GM19023 (cell line): ENCODE measurements around the gene TNFSF9.
"Not testable (repeated sequence)": the region's sequence is repeated elsewhere in the genome, so short reads cannot be mapped to it uniquely, and the experiment has no call there.

Experiments used
- ATAC-seq: cut with Tn5 transposase; IDR thresholded peaks from one replicate; pipeline ENCODE4 v1.9.1; 2021; ENCODE audit warnings: mild to moderate bottlenecking, moderate library complexity; ENCODE audit not compliant: unreplicated experiment

Gene TNFSF9

DNA sequence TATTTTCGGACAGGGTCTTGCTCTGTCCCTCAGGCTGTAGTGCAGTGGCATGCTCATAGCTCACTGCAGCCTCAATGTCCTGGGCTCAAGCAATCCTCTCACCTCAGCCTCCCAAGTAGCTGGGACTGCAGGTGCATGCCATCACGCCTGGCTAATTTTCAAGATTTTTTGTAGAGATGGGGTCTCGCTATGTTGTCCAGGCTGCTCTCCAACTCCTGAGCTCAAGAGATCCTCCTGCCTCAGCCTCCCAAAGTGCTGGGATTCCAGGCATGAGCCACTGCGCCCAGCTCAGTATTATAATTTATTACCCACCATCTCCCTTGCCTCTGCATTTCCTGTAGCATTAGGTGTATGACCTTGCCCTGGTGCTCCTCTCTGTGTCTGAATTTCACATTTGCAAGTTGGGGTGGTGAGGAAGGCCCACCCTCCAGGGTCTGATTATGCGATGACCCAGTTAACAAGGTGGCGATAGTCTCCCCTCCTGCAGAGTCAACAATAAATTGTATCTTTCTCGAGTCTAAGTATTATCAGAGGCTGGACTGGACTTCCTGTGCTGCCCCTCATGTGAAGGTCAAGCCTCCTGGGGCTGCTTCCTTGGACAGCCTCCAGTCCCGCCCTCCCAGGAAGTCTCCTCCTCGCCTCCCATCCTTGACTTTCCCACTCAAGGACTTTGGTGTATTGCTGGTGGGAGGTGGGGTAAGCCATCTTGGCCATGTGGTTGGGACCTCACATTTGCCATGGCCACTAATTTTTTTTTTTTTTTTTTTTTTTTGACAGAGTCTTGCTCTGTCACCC is 27.2 kb upstream of the TNFSF9 start:
- no peak for ATAC-seq

GRCh38 chr19:6508028-6508771 is 22.6 kb upstream of the TNFSF9 start:
- ATAC-seq: not testable (repeated sequence)

DNA sequence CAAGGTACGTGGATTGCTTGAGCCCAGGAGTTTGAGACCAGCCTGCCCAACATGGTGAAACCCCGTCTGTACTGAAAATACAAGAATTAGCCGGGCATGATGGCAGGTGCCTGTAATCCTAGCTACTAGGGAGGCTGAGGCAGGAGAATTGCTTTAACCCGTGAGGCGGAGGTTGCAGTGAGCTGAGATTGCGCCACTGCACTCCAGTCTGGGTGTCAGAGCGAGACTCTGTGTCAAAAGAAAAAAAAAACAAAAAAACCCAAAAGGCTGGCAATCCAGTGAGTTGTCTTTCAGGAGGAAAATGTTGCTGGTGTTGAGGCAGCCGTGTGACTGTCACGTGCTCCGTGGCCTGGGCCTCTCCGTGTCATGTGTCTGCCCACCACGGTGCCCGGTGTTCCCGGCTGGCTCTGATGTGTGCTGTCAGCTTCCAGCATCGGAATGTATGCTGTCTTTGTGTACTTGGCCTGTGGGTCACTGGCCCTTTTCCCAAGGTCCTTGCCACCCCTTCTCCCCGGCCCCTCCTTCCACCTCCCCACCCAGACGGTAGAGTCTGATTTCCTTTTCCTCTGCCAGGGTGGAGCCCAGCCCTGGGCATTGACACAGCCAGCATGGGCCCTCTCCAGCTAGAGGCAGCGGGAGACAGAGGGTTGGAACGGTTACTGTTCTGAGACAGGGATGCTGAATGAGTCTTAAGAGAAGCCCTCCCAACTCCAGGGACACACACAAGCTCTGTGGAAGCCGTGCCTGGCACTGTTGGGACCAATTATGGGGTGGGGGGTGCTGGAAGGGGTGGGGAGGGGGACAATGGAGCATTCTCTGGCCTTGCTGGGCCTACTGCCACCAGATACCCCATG is 21.5 kb upstream of the TNFSF9 start:
- ATAC-seq: no peak

GRCh38 chr19:6510618-6511017 is 20.2 kb upstream of the TNFSF9 start:
- no peak for ATAC-seq

- no peak for ATAC-seq
Observed at GRCh38 chr19:6514089-6514488, 16.7 kb upstream of the TNFSF9 start.

GRCh38 chr19:6514926-6515544 is 15.8 kb upstream of the TNFSF9 start:
- ATAC-seq: no peak

DNA sequence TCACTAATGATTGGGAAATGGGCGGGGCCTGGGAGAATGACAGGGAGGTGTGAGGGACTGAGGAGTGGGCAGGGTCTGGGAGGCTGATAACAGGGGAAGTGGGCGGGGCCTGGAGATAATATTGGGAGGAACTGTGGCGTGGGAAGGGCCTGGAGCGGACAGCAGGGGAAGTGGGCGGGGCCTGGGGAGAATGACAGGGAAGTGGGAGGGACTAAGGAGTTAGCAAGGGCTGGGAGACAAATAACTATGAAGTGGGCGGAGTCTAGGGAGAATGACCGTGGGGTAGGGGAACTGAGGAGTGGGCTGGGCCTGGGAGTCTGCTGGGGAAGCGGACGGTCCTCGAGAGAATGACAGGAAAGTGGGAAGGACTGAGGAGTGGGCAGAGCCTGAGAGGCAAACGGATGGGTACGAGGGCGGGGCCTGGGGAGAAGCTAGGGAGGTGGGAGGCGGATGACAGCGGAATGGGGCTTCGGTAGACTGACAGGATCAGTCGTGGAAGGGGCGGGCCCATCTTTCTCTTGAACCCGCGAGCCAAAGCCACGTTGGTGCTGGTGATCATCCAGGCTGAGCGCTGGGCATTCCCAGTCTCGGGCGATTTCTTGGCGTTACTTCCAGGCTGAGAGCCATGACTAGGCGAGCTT is 14.7 kb upstream of the TNFSF9 start:
- no peak for ATAC-seq

DNA sequence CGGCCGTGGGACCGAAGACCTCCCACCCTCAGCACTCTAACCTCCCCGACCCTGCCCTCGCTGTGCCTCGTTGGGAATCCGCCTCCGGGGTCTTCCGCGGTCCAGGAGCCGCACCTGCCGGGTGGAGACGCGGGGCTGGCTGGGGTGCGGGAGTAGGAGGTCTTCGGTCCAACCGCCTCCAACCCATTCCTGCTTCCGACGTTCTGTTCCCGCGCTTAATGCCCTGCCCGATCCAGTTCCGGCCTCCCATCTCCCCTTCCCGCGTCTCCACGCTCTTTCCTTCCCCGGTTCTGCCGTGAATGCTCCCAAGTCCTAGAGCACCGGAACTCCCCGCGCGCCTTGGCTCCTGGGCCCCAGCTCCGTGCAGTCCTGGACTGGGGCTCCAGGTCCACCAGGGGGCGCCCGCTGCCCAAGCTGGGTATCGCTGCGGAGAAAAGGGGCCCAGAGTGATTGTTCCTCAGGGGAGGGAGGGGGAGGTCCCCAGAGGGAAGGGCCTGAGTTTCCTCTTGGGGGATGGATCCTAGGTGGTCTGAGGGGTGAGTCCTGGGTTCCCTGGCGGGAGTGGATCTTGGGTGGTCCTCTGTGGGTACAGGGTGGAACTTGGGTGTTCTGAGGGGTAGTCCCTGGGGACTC is 14.1 kb upstream of the TNFSF9 start:
- ATAC-seq: peak; percentile 64

DNA sequence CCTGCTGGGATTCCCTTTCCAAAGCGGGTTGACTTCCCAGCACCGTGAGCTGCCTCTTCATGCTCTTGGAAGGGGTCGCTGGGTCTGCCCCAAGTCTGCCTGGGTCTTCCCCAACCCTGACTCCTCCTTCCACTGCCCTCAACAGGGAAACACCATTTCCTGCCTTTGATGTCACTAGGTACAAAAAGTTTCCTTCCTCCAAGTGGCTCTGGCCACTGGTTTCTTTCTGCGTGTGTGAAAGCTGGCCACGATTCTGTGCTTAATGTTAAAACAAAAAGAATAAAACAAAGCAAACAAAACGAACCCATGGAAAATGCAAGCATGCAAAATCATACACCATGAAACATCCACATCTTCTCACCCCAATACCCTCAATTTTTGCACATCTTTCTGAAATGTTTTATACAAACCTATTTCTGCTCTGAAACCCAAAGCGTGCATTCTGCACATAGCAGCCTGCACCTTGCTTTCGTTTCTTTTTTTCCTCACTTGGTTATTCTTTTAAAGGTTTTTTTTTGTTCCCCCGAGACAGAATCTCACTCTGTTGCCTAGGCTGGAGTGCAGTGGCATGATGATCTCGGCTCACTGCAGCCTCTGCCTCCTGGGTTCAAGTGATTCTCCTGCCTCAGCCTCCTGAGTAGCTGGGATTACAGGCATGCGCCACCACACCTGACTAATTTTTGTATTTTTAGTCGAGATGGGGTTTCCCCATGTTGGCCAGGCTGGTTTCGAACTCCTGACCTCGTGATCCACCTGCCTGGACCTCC is 12.5 kb upstream of the TNFSF9 start:
- ATAC-seq: no peak

GRCh38 chr19:6519289-6519688 is 11.5 kb upstream of the TNFSF9 start:
- ATAC-seq: no peak

DNA sequence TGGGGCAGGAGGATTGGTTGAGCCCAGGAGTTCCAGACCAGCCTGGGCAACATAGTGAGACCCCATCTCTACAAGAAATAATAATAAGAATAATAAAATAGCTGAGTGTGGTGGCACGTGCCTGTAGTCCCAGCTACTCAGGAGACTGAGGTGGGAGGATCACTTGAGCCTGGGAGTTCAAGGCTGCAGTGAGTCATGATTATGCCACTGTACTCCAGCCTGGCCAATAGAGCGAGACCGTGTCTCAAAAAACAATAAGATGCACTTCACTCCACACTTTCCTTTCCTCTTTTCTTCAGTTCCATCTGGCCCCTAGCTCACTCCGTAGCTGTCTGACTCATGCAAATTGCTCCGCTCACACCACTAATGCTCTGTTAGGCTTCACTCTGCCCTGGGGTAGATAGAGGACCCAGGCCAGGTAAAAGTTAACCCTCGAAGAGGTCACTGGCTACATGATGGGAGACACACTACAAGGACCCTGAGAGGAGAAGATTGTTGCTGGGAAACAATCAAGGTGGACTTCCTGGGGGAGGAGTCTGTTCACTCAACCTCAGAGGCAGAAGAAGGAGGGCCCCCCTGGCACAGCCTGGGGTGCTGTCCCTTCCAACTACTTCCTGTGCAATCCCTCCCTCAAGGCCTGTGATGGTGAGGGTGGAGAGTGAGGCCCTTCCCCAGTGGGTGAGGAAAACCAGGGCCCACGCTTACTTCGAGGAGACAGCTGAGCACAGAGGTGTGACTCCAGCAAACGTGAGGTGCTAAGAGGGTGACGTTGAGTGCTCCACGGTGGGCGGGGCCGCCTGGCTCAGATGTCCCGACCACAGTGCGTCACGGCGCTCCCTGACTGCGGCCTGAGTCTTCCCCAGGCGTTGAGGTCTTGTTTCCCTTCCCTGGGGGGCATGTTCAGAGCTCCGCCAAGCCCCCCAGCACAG is 8.8 kb upstream of the TNFSF9 start:
- peak; percentile 47 for ATAC-seq

DNA sequence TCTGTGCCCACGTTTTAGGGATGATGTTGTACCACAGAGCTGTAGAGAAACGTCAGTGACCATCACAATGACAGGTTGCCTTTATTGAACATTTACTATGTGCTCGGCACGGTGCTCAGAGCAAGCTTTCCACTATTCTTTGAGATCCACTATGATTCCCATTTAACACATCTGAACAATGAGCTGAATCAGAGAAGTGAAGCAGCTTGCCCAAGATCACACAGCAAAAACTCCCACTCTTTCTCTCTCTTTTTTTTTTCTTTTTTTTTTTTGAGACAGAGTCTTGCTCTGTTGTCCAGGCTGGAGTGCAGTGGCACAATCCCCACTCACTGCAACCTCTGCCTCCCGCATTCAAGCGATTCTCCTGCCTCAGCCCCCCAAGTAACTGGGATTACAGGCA is 8.1 kb upstream of the TNFSF9 start:
- ATAC-seq: no peak

DNA sequence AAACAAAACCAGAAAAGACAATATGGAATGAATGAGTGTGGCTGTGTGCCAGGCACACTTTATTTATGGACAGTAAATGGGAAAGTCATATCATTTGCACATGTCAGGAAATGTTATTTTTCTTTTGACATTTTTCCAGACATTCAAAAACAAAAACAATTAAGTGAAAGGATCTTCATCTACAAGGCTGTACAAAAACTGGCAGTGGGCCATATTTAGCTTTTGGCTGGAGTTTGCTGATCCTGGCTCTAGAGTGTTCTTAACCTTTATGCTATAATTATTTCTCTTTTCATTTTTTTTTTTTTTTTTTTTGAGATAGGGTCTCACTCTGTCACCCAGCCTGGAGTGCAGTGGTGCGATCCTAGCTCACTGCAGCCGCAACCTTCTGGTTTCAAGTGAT is 6.5 kb upstream of the TNFSF9 start:
- ATAC-seq: no peak

DNA sequence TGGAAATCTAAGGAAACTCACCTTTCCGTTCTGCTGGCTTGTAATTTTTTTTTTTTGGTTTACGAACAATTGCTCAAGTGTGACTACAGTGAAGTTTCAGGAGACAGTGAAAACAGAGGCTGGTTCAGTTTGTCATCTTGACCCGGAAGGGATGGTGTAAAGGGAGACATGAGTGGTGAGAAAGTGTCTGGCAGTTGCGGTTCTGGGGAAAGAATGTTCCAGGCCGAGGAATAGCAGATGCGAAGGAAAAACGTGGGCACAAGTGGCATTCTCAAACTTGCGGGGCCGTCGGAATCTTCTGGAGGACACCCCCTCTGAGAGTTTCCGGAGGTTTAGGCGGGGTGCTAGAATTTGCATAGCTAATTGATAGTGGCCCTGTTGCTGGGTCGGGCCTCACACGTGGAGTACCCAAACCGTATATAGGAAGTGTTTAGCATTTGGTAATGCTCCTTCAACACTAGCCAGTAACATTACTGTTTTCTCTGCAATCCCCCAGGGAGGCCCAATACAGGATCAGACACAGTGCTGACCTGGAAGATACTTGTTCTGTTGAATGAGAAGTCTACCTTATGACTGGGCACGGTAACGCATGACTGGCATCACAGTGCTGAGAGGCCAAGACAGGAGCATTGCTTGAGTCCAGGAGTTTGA is 2.8 kb upstream of the TNFSF9 start:
- ATAC-seq: peak; percentile 39

DNA sequence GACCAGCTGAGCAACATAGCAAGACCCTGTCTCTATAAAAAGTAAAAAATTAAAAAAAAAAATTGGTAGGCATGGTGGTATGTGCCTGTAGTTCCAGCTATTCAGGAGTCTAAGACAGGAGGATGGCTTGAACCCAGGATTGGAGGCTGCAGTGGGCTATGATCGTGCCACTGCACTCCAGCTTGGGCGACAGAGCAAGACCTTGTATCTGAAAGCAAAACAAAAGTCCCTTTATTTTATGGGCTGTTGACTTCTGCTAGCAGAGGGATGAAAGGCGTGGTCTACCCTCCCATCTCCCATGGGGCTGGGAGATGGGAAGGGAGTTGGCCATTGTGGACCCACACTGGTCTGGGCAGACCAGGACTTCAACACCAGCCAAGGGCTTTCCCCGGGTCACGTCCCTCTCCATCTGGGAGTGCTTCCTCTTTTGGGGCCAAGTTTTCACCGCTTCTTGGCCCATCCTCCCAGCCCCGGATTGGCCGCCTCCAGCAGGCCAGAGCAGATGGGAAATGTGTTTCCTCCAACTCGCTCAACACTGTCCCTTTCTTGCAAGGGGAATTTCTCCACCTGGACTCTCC is 2.2 kb upstream of the TNFSF9 start:
- no peak for ATAC-seq

DNA sequence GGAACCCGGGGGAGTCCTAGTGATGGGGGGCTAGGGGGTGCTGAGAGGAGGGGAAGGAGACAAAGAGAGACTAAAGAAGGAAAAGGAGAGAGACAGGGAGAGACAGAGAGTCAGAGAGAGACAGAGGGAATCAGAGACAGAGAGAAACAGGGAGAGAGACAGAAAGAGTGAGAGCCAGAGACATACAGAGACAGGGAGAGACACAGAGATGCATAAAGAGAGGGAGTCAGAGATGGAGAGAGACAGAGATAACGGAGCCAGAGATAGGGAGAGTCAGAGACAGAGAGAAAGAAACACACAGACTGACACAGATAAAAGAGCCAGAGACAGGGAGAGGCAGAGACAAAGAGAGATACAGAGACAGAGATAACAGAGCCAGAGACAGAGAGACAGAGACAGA is 1.5 kb upstream of the TNFSF9 start:
- no peak for ATAC-seq

DNA sequence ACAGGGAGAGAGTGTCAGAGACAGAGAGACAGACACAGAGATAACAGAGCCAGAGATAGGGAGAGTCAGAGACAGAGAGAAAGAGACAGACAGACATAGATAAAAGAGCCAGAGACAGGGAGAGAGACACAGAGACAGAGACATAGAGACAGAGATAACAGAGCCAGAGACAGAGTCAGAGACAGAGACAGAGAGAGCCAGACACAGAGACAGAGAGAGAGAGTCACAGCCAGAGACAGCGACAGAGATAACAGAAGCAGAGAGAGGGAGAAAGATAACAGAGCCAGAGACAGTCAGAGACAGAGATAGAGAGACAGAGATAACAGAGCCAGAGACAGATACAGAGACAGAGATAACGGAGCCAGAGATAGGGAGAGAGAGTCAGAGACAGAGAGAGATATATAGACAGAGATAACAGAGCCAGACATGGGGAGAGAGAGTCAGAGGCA is 865 bp upstream of the TNFSF9 start:
- ATAC-seq: no peak
